HG02938 (cell line): ENCODE results near the gene PPARD.
"Not testable (repeated sequence)": the region's sequence is repeated elsewhere in the genome, so short reads cannot be mapped to it uniquely, and the experiment has no call there.

Source experiments
- ATAC-seq: cut with Tn5 transposase; IDR thresholded peaks from one replicate; pipeline ENCODE4 v1.9.1; 2021; ENCODE audit warnings: mild to moderate bottlenecking, moderate library complexity; ENCODE audit not compliant: unreplicated experiment

The PPARD gene

DNA sequence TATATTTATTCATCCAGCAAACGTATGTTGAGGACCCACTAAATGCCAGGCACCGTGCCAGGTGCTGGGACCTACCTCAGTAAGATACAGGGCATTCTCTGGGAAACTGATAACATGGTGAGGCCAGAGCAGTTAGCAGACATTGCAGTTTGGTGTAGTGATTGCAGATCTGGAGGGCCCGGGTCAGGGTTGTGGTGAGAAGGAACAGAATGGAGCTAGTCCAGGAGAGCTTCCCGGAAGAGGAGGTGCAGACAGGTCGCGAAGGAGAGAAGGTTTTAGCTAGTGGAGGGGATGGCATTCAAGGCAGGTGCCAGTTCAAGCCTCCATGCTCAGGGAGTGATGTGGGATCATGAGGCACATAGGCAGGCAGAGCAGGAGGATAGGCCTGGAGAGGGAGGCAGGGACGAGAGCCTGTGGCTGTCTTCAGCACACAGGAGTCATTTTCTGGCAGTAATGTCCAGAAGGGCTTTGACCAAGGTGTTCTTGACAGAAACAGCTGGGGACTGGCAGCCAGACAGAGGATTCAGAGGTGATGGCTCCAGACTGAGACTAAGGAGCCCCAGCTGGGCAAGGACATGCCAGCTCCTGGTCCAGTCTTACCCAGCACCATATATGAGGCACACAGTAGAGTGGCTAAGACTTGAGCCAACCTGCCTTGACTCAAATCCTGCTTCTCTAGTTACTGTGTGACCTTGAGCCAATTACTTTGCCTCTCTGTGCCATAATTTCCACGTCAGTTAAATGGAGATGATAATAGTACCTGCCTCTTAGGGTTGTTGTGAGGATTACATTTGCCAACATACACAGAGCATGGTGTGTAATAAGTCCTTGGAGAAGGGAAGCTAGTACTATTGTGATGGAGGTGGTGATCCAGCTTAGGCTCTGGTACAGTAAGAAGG lies 61.4 kb downstream of the PPARD start:
- ATAC-seq, result no peak

DNA sequence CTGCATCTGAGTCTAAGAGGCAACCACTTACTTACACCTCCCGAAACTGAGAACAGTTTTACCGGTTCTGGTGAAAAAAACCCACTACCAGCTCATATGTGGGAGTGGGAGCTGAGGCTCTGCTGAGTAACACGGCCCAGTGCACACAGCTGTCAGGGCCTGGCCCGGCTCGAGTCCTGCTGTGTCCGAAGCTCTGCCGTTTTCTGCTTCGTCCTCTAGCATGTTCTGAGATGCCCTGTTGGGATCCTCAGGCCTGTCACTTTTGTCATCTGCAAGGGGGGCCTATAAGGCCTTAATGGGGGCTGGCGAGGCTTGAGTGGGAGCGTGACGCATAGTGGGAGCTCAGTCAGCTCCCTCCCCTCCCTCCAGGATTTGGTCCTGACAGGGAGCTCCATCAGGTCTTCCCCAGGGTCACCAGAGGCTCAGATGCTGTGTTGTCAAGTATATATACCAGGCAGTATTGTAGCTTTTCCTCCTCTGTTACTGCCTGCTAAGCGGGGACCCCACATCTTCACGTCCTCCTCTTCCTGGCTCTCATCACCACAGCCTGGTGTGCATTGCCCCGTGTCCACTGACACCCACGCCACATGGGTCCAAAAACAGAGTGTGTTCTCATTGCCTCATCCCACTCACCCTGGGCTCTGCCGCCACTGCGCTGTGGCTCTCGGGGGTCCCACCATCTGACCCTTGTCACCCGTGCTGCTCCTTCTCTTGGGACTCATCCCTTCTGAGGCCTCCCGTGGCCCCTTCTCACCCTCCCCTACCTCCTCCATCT lies 64.5 kb downstream of the PPARD start:
- ATAC-seq, result no peak

DNA sequence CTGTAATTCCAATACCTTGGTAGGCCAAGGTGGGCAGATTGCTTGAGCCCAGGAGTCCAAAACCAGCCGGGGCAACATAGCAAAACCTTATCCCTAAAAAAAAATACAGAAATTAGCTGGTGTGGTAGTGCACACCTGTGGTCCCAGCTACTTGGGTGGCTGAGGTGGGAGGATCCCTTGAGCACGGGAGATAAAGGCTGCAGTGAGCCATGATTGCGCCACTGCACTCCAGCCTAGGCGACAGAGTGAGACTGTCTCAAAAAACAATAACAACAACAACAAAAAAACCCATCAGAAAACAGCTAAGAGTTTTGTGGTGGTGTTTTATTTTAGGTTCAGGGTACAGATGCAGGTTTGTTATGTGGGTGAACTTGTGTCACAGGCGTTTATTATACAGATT lies 66.9 kb downstream of the PPARD start:
- ATAC-seq, result no peak

DNA sequence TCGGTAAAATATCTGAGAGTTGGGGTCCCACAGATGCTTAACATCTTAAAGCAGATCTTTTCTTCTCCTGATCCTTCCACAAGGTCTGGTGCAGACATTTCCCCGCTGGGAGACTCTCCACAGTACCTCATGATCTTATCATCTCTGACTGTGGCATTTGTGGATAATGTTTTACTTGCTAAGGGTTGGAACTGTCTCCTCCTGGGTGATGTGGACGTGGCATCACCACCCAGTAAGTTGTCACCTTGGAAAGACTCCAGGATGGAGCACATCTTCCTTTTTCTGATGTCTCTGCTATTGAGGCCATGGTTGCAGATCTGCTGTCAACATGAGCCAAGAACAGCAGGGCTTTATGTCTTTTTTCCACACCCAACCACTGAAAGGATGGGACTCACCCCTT lies 67.8 kb downstream of the PPARD start:
- ATAC-seq, result no peak

DNA sequence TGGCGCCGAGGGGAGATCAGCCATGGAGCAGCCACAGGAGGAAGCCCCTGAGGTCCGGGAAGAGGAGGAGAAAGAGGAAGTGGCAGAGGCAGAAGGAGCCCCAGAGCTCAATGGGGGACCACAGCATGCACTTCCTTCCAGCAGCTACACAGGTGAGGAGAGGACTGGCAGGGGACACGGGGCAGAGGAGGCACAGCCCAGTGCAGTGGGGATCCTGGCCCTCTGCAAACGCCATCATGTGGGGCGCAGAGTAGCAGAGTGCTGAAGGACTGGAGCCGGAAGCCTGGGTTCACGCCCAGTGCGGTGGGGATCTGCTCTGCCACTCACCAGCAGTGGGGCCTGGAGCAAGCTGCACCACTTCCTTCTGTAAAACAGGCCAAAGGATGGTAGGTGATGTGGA lies 68.7 kb downstream of the PPARD start:
- ATAC-seq, result no peak

DNA sequence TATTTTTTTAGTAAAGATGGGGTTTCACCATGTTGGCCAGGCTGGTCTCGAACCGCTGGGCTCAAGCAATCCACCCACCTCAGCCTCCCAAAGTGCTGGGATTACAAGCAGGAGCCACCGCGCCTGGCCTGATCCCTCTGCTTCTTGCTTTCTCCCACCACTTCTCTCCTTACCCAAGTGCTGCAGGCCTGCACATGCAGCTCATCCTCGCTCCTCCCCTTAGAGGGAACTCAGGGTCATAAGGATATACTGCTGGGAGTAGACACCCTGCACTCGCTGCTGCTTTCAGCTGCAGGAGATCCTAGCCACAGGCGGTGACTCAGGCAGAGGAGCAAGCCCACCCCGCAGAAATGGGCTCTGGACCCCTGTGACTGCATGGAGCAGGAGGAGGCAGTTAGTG lies 69.7 kb downstream of the PPARD start:
- no peak for ATAC-seq

DNA sequence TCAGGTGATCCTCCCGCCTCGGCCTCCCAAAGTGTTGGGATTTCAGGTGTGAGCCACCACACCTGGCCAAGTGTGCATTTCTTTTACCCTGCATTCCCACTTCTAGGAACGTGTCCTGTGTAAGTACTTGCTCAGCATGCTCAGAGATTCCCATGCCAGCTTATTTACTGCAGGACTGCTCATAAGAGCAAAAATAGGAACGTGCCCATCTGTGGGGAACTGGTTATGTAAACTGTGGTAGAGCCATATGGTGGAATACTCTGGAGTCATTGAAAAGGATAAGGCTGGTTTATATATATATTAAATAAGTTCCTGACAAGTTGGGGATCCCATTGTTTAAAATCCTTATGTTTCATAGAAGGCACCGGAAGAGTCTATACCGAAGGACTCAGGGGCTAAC lies 71.6 kb downstream of the PPARD start:
- ATAC-seq, result no peak

DNA sequence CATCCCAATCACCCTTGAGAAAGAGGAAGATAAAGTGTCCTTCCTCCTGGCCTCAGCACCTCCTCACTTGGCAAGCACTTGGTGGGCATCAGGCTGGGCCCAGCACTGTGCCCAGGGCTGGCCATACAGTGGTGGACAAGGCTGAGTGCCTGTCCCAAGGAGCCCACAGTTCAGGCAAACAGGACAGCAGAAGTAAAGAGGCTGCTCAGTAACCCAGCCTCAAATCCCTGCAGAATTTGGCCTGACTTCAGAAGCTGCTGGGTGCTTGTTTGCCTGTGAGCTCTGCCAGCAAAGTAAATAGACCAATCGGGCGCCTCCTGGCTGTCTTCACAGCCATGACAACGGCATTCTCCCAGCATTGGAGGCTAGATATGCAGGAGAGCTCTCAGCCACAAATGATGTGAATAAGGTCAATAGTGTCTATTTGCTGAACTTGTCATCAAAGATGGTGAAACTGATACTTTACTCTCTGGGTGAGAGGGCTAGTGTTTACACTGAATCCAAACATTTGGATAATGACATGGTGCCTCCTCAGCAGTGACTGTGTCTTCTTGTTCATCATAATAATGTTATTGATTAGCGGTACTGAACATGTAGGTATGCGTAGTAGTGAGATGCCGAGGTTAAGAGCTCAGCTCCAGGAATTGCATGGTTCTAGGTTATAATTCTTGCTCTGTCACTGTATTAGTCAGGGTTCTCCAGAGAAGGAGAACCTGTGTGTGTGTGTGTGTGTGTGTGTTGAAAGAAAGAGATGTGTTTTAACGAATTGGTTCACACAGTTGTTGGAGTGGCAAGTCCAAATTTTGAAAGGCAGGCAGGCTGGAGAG lies 72.9 kb downstream of the PPARD start:
- ATAC-seq, result no peak

DNA sequence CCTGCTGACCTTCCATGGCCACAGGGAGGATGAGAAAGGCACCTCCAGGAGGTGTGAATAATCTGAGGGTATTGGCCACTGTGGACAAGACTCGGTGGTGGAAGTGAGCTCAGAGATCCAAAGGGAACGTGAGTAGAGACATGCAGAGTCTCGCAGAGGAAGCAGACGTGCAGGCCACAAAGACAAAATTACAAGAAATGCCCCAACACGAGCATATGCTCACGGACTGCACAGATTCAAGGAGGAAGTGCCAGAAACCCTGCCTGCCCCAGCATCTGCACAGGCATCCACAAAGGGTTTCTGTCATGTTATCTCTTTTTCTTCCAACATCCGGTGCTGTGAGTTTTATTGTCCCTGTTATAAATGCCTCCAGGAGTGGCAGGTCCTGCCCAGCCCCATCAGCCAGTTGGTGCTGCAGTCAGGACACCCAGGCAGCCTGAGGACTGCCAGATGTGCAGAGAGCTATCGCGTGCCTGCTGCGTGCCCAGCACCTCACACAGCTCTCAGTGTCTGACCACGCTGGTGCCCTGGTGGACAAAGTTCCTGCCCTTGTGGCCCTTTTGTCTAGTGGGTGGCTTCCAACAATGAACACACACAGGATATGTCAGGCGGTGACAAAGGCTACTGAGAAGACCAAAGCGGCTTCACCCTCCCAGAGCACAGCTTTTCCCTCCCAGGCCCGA lies 75.8 kb downstream of the PPARD start:
- ATAC-seq, result no peak

DNA sequence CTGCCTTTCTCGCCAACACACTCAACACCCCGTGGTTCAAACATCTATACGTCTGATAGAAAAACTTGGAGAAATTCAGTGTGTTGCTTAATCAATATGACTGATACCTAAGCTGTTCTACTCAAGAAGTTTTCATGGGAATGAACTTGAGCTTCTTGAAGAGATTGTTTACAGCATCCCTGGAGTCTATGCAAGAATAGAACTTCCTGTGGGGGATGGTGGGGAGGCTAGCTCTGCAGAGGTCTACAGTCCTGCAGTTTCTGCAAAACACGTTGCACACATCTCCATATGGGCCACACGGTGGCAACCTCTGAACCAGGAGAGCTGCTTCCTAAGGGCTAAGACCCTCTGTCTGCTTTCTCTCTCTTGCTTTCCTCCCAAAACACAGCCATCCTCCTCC lies 77.1 kb downstream of the PPARD start:
- no peak for ATAC-seq

DNA sequence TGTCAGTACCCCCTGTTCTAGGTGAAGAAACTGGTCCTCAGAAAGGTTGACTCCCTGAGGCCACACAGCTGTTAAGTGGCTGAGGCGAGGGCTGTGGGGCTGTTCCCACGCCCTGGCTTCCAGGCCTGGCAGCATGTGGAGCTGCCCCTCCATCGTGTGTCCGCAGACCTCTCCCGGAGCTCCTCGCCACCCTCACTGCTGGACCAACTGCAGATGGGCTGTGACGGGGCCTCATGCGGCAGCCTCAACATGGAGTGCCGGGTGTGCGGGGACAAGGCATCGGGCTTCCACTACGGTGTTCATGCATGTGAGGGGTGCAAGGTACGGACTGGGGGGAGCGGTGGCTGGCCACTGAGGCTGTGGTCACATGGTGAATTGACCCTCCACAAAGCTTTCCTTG lies 77.6 kb downstream of the PPARD start:
- no peak for ATAC-seq

DNA sequence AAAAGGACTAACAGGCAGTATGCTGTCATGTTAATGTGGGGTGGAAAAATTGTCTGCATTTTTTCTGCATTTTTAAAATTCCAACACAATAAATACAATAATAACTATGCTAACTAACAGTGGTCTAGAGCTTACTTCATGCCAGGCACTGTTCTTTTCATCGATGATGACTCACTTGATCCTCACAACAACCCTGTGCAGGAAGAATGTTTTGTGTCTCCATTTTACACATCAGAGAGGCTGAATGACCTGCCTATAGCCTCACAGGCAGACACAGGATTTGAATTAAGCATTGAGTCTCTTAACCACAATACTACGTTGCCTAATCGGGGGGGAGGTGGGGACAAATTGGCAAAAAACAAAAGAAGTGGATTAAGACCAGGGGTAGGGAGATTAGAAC lies 82.9 kb downstream of the PPARD start:
- ATAC-seq, result no peak

DNA sequence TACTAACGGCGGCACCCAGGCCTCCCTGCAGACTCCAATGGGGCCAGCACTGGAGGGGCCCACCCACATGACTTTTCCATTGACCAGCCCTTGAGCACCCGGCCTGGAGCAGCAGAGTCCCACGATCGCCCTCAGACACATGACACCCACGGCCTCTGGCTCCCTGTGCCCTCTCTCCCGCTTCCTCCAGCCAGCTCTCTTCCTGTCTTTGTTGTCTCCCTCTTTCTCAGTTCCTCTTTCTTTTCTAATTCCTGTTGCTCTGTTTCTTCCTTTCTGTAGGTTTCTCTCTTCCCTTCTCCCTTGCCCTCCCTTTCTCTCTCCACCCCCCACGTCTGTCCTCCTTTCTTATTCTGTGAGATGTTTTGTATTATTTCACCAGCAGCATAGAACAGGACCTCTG lies 83.7 kb downstream of the PPARD start:
- no peak for ATAC-seq

DNA sequence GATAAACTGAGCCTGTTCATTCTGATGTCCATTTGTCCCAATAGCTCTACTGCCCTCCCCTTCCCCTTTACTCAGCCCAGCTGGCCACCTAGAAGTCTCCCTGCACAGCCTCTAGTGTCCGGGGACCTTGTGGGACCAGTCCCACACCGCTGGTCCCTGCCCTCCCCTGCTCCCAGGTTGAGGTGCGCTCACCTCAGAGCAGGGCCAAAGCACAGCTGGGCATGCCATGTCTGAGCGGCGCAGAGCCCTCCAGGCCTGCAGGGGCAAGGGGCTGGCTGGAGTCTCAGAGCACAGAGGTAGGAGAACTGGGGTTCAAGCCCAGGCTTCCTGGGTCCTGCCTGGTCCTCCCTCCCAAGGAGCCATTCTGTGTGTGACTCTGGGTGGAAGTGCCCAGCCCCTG lies 85.1 kb downstream of the PPARD start:
- no peak for ATAC-seq

DNA sequence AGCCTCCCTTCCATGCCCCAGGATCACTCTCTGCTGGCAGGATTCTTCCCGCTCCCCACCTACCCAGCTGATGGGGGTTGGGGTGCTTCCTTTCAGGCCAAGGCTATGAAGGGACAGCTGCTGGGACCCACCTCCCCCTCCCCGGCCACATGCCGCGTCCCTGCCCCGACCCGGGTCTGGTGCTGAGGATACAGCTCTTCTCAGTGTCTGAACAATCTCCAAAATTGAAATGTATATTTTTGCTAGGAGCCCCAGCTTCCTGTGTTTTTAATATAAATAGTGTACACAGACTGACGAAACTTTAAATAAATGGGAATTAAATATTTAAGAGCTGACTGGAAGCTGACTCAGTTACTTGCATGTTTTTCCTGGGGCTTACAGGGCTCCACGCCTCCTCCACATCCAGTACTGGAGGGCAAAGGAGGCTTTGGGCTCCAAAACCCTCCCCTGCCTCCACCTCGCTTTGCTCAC lies 85.5 kb downstream of the PPARD start:
- no peak for ATAC-seq

DNA sequence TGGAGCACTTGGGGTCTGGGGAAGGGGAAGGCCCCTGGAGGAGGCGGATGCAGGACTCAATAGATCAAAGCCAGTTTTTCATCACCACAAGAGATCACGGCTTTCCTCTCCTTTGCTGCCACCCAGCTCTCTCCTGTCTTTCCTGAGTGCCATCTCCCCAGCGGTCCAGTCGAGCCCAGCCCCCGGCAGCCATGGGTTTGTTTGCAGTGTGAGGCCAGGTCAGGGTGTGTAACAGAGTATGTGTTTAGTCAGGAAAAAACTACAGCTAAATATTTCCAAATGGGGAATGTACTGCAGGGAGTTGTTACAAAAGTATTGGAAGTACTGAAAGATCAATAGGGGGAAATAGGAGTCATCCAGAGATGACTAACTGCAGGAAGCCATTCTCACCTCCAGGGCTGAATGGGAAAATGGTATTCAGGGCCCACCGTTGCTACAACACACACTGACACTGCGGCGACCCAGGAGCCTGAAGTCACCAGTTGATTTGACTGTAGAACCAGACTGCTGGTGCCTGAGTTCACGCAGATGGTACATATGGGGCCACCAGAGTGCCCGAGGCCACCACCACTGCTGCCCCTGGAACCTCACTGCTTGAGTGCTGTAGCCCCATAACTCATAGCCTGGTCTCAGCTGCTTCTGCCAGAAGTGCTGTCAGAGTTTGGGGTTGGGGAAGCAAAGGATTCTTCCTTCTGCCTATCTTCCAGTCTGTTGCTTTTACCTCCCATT lies 86.2 kb downstream of the PPARD start:
- no peak for ATAC-seq

DNA sequence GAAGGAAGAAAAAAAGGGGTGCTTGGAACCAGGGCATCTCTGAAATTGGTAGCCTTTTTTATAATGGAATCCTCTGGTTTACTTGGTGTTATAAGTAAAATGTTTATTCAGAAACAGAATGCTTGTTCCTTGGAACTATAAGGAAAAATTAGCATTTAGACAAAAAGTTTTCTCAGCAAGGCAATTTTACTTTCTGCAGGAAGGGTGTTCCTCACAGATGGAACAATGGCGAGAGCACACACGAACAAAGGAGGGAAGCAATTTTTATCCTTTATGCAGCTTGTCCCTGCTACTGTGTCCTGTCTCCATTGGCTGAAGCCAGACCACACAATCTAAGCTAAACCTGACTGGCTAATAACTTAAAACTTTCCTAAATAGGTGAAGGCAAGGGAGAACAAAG lies 87.1 kb downstream of the PPARD start:
- ATAC-seq, result no peak

DNA sequence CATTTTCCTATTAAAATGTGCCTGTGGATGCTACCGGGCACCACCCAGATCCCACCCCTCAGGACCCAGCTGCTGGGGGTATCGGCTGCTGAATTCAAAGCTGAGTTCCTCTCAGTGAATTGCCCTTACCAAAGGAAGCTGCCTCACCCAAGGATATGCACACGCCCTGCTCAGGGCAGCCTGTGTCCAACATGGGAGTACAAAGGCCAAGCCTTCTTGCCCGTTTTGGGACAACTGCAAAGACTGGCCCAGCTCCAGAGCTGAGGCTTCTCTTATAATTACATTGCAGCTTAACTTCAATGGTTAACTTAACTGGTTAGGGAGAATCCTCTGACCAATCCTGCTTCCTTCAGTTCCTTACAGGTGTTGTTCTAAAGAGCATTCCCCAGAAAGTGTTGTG lies 89.9 kb downstream of the PPARD start:
- no peak for ATAC-seq

DNA sequence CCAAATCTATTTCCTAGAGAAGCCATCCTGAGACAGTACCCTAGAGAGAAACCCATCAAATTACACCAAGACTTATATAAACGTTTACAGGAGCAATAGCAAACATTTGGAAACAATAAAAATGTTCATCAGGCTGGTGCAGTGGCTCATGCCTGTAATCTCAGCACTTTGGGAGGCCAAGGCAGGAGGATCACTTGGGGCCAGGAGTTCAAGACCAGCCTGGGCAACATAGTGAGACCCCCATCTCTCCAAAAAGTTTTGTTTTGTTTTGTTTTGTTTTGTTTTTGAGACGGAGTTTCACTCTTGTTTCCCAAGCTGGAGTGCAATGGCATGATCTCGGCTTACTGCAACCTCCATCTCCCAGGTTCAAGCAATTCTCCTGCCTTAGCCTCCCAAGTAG lies 90.3 kb downstream of the PPARD start:
- ATAC-seq, result not testable (repeated sequence)
